T follicular helper cell (primary cell): ENCODE measurements around the gene RABIF.
"Not testable (repeated sequence)": the region's sequence is repeated elsewhere in the genome, so short reads cannot be mapped to it uniquely, and the experiment has no call there.

ENCODE experiments used
- DNase-seq: peaks from one replicate; pipeline ENCODE4 v3.0.0-alpha.2; 2020; ENCODE audit warnings: low read depth

Gene RABIF

DNA sequence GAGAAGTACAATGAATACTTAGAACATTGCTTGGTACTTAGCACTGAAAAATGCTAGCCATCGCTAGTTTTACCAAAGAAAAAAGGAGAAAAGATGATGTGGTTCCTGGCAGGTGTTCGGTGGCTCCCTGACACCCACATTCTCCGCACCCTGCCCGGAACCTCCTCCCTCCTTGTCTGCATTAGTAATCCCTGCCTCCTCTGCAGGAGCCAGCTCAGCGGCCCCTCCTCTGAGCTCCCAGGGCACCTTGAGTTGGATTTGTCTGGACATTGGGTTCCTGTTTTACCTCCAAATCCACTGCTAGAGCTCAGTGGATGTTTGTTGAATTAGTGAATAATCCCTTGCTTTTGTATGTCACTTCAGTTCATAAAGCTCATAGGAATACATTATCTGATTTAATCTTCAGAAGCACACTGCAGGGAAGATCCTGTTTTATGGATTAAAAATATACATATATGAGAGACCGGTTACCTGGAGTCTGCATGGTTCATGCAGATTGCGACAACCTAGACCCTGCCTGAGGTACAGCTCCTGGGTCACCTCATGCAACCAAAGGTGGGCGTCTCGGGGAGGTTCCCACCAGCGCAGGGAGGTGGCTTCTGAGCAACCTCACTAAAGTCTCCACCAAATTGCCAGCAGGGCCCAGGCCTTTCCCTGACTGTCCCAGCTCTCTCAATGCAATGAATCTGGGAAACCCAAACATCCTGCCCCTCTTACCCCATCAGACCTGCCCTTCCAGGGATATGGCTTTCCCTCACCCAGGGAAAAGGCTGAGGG, 54.0 kb downstream of the RABIF start:
- DNase-seq = no peak

DNA sequence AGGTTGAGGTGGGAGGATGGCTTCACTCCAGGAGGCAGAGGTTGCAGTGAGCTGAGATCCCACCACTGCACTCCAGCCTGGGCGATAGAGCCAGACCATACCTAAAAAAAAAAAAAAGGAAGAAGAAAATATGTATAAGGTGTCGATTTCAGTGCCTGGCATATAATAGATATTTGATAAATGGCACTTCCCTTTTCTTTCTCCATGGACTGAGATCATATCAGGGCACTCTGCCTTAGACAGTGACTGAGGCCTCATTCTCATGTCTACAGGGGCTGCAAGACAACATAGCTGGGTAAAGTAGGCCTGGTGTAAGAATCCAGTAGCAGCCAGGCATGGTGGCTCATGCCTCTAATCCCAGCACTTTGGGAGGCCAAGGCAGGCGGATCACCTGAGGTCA, 57.0 kb downstream of the RABIF start:
- no peak for DNase-seq

DNA sequence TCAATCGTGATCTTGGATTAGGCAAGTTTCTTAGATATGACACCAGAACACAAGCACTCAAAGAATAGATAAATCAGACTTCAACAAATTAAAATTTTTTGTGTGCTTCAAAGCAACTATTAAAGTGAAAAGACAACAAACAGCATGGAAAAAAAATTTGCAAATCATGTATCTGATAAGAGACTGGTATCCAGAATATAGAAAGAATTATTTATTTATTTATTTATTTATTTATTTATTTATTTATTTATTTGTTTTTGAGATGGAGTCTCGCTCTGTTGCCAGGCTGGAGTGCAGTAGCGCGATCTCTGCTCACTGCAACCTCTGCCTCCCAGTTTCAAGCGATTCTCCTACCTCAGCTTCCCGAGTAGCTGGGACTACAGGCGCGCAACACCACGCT, 59.7 kb downstream of the RABIF start:
- not testable (repeated sequence) for DNase-seq
